Measurements from ENCODE around the gene NEU4. TPM values are rescaled to one million over a fixed set of nuclear protein-coding genes. Genes with fewer than 3 reads are reported as not detected.

Gene NEU4
- total and polyA plus RNA-seq, 9 of the 15 experiments (the other 6 are each of a cell fraction or from before 2014, with no cell fraction given), result 0.01 to 0.40 TPM; not detected in 7

DNA sequence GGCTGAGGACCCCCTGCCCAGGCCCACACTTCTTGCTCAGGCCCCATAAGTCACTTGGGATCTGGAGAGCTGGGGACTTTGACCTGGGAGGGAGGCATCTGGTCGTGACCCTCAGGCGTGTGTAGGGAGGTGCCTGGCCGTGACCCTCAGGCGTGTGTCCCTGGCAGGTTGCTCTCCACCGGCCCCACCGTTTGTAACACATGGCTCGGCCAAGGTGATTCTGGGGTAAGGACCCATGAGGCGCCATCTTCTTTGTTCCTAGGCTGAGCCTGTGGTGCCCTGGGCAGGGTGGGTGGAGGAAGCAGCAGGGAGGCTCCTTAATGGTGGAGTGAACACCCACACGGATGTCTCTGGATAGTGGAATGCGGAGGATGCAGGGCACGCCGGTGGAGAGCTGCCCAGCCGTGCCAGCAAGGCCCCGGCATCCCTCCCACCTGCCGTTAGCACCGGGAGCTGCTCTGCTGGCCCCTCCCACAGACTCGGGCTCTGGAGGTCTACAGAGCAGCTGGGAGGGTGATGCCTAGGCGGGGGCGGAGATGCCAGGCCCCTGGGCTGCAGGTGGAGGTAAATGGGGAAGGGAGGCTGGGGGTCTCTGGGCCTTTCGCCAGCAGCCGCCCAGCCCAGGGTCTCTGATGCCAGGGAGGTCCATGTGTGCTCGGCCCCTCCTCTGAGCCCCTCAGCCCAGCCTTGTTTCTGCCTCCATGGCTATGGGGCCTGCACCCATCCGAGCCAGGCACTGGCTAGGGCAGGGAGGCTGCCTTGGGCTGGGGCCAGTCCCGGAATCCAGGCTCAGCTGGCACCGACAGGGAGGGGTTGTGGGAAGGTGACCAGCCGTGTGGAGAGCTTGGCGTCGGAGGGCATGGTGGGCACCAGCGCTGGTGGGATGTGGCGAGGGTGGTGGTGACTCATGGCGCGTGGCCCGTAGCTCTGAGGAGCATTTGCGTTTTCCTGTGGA lies 33.5 kb upstream of the NEU4 start:
- Histone ChIP-seq H3K27ac (ENCODE audit: extremely low read depth, low read depth, low read length) (no peak overlapping the region), H4K20me1 (replicated peaks; ENCODE audit: control insufficient read depth, insufficient read depth, low read length) (no peaks in the 10 kb centered on the region), H3K36me3 (ENCODE audit: control insufficient read depth, insufficient read depth, low read length) (no peaks in the 10 kb centered on the region), H3K4me1 (replicated peaks in 1 of 2; ENCODE audit: control insufficient read depth in 2 of 2, insufficient read depth in 2 of 2, low read length in 2 of 2) (peaks cover 0 to 63% of the 10 kb centered on the region in 2 experiments; a peak in 2 of 5 replicates), H3K9ac (ENCODE audit: insufficient read depth in 1 of 2, low read depth in 2 of 2, low read length in 2 of 2) (peak overlapping the region in 1 of 2 experiments; percentile 45; a peak in 1 of 4 replicates), H2AFZ (ENCODE audit: low read depth, low read length) (no peak overlapping the region), H3K9me1 (ENCODE audit: control insufficient read depth, insufficient read depth, low read length) (no peaks in the 10 kb centered on the region), H3K9me3 (replicated peaks; ENCODE audit: control insufficient read depth, insufficient read depth, low read depth, low read length) (no peaks in the 10 kb centered on the region), H3K27me3 (ENCODE audit: control insufficient read depth in 2 of 2, insufficient read depth in 2 of 2, low read length in 2 of 2) (no peaks in the 10 kb centered on the region), H3K79me2 (ENCODE audit: control insufficient read depth, insufficient read depth, low read length) (no peaks in the 10 kb centered on the region), H3K4me2 (ENCODE audit: insufficient read depth, low read length) (no peak overlapping the region), H3K4me3 (no peak overlapping the region)
- intact Hi-C loops (cut with micrococcal nuclease) (no loop called here), in situ Hi-C loops (cut with MboI) (no loop called here)
- BruUV-seq (replicated peaks), result no TSS peak
- ChIA-PET POLR2A (interaction anchor here (0.6 kb wide), 1 partner anchor 10 kb away, joined by 3 read pairs; no protein-coding TSS in a partner anchor), CTCF (ENCODE audit: low intra/inter-chr PET ratio) (no interaction called here)
- 69% methylated on average over 9 of the region's 34 CpGs for WGBS (ENCODE audit: insufficient coverage, low coverage, missing lambda C conversion rate)
- DNase-seq (ENCODE audit: extremely low read depth in 1 of 4, low spot score in 3 of 4) (peak in 1 of 4 experiments; percentile 5), ATAC-seq (no peak), FAIRE-seq (no peak)
- TF ChIP-seq CCAR2 (IDR thresholded peaks at IDR 0.05; ENCODE audit: low read depth, low read length) (no peak), MIER1 (IDR thresholded peaks at IDR 0.05; ENCODE audit: low read depth) (no peak), TRIM24 (IDR thresholded peaks at IDR 0.05) (no peak), SMARCB1 (IDR thresholded peaks at IDR 0.05; ENCODE audit: insufficient read length, low read depth) (no peak), MAFF (IDR thresholded peaks at IDR 0.05; ENCODE audit: low read length) (no peak), BRF1 (IDR thresholded peaks at IDR 0.05; ENCODE audit: borderline replicate concordance, extremely low read depth, insufficient read length) (no peak), OTX1 (CRISPR knock-in tag; IDR thresholded peaks at IDR 0.05) (no peak), ZNF212 (CRISPR knock-in tag; IDR thresholded peaks at IDR 0.05) (no peak), ZNF146 (CRISPR knock-in tag; IDR thresholded peaks at IDR 0.05; ENCODE audit: unreplicated experiment) (no peak), PHTF2 (CRISPR knock-in tag; IDR thresholded peaks at IDR 0.05) (no peak), SREBF2 (CRISPR knock-in tag; IDR thresholded peaks at IDR 0.05) (no peak), PHB (CRISPR knock-in tag; IDR thresholded peaks at IDR 0.05) (no peak)
- TF ChIP-seq, protein P1, sequence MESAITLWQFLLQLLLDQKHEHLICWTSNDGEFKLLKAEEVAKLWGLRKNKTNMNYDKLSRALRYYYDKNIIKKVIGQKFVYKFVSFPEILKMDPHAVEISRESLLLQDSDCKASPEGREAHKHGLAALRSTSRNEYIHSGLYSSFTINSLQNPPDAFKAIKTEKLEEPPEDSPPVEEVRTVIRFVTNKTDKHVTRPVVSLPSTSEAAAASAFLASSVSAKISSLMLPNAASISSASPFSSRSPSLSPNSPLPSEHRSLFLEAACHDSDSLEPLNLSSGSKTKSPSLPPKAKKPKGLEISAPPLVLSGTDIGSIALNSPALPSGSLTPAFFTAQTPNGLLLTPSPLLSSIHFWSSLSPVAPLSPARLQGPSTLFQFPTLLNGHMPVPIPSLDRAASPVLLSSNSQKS (CRISPR knock-in tag; IDR thresholded peaks at IDR 0.05), result no peak
- TF ChIP-seq, protein P2, sequence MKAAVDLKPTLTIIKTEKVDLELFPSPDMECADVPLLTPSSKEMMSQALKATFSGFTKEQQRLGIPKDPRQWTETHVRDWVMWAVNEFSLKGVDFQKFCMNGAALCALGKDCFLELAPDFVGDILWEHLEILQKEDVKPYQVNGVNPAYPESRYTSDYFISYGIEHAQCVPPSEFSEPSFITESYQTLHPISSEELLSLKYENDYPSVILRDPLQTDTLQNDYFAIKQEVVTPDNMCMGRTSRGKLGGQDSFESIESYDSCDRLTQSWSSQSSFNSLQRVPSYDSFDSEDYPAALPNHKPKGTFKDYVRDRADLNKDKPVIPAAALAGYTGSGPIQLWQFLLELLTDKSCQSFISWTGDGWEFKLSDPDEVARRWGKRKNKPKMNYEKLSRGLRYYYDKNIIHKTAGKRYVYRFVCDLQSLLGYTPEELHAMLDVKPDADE (conservative IDR thresholded peaks at IDR 0.05; ENCODE audit: control insufficient read depth, low read depth, low read length), result no peak
- TF ChIP-seq, protein P3, sequence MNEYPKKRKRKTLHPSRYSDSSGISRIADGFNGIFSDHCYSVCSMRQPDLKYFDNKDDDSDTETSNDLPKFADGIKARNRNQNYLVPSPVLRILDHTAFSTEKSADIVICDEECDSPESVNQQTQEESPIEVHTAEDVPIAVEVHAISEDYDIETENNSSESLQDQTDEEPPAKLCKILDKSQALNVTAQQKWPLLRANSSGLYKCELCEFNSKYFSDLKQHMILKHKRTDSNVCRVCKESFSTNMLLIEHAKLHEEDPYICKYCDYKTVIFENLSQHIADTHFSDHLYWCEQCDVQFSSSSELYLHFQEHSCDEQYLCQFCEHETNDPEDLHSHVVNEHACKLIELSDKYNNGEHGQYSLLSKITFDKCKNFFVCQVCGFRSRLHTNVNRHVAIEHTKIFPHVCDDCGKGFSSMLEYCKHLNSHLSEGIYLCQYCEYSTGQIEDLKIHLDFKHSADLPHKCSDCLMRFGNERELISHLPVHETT (CRISPR knock-in tag; conservative IDR thresholded peaks at IDR 0.05 in 1 of 2, IDR thresholded peaks at IDR 0.05 in 1 of 2), result no peak
- TF ChIP-seq, protein P4, sequence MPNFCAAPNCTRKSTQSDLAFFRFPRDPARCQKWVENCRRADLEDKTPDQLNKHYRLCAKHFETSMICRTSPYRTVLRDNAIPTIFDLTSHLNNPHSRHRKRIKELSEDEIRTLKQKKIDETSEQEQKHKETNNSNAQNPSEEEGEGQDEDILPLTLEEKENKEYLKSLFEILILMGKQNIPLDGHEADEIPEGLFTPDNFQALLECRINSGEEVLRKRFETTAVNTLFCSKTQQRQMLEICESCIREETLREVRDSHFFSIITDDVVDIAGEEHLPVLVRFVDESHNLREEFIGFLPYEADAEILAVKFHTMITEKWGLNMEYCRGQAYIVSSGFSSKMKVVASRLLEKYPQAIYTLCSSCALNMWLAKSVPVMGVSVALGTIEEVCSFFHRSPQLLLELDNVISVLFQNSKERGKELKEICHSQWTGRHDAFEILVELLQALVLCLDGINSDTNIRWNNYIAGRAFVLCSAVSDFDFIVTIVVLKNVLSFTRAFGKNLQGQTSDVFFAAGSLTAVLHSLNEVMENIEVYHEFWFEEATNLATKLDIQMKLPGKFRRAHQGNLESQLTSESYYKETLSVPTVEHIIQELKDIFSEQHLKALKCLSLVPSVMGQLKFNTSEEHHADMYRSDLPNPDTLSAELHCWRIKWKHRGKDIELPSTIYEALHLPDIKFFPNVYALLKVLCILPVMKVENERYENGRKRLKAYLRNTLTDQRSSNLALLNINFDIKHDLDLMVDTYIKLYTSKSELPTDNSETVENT (CRISPR knock-in tag; IDR thresholded peaks at IDR 0.05), result no peak

All from K562 (cell line).